Activated CD8-positive, alpha-beta memory T cell treated with anti-CD3 and anti-CD28 coated beads for 36 hours (primary cell): ENCODE data around the gene HSDL1. TPM values are rescaled to one million over a fixed set of nuclear protein-coding genes. Genes with fewer than 3 reads are reported as not detected.

Experiments used
- CTCF ChIA-PET: fragments of 350-600 bp; sonication (Branson Sonifier 250); formaldehyde crosslinking; loops from one replicate; lab custom pipeline; 2021; ENCODE audit warnings: antibody characterized with exemption; lab: Charles Lee
- POLR2A ChIA-PET: fragments of 350-600 bp; sonication (Branson Sonifier 250); formaldehyde crosslinking; loops from one replicate; lab custom pipeline; 2021; ENCODE audit warnings: antibody characterized with exemption; lab: Charles Lee
- total RNA-seq, 2 experiments: library from RNA; stranded (reverse); gene quantifications; one replicate each; pipeline ENCODE4 v1.2.3, GENCODE V29; 2021

Gene HSDL1
- total RNA-seq, 2 experiments from 2014 or later = 15.1 to 16.5 TPM

GRCh38 chr16:84079664-84080063 lies 65.3 kb downstream of the HSDL1 start:
- POLR2A ChIA-PET = no interaction called here
- CTCF ChIA-PET = no interaction called here

GRCh38 chr16:84075376-84075775 lies 69.6 kb downstream of the HSDL1 start:
- ChIA-PET CTCF (interaction anchor here (1.2 to 1.9 kb wide), 2 partner anchors 9 to 14 kb away, joined by 4 to 9 read pairs; no protein-coding TSS in a partner anchor), POLR2A (no interaction called here)

- ChIA-PET CTCF (interaction anchor here (1.2 to 1.9 kb wide), 2 partner anchors 10 to 13 kb away, joined by 4 to 9 read pairs; no protein-coding TSS in a partner anchor), POLR2A (no interaction called here)
These were observed 70.3 kb downstream of the HSDL1 start for GRCh38 chr16:84074721-84075120.

Other genes with a start within 250 kb of the HSDL1 start
- gene MLYCD, start 246.1 kb downstream of the HSDL1 start, total RNA-seq = 1 to 10 TPM; 3.6 TPM
- under 1 TPM; 0.65 to 0.71 TPM for gene OSGIN1, start 191.9 kb downstream of the HSDL1 start, total RNA-seq
- not detected for gene NECAB2, start 176.9 kb downstream of the HSDL1 start, total RNA-seq
- gene SLC38A8, start 102.4 kb downstream of the HSDL1 start, total RNA-seq = not detected
- gene MBTPS1, start 28.2 kb downstream of the HSDL1 start, total RNA-seq = 10 to 100 TPM; 36.8 to 38.5 TPM
- under 1 TPM in 1 of 2 experiments, not detected in 1; 0.25 TPM for gene DNAAF1, start 131 bp upstream of the HSDL1 start, total RNA-seq
- gene TAF1C, start 41.9 kb upstream of the HSDL1 start, total RNA-seq = 10 to 100 TPM; 48.3 to 51.2 TPM
- gene ADAD2, start 46.0 kb upstream of the HSDL1 start, total RNA-seq = under 1 TPM in 1 of 2 experiments, not detected in 1; 0.17 TPM
- gene KCNG4, start 94.8 kb upstream of the HSDL1 start, total RNA-seq = not detected
- gene WFDC1, start 149.7 kb upstream of the HSDL1 start, total RNA-seq = not detected
- not detected for gene ATP2C2, start 223.4 kb upstream of the HSDL1 start, total RNA-seq